Esophagus muscularis mucosa (tissue), 4 donors: ENCODE results near the gene ARHGEF35. TPM values are rescaled to one million over a fixed set of nuclear protein-coding genes. Genes with fewer than 3 reads are reported as not detected.

Experiments
- DNase-seq: peaks from one replicate; pipeline ENCODE4 v3.0.0-alpha.2; 2017; ENCODE audit errors: extremely low spot score
- H3K27ac ChIP-seq, 4 donors: fragments of 200-600 bp; sonication (generic); replicated peaks in 1 of 4; 1 replicate in 3 of 4; 2 replicates in 1 of 4; pipeline ENCODE4 v1.5.1; 2016 to 2019; ENCODE audit warnings: mild to moderate bottlenecking in 1 of 4
- H3K27me3 ChIP-seq, 4 donors: fragments of 200-600 bp; sonication (generic); one replicate each; pipeline versions ENCODE4 v1.5.1 to v1.6.0; 2016 to 2019
- H3K36me3 ChIP-seq, 4 donors: fragments of 200-600 bp; sonication (generic); one replicate each; pipeline ENCODE4 v1.5.1; 2016 to 2019
- H3K4me1 ChIP-seq, 4 donors: fragments of 200-600 bp; sonication (generic); one replicate each; pipeline ENCODE4 v1.5.1; 2016 to 2019
- H3K4me3 ChIP-seq, 4 donors: fragments of 200-600 bp; sonication (generic); 1 replicate in 2 of 4; 2 replicates in 2 of 4; pipeline ENCODE4 v1.5.1; 2016 to 2019; ENCODE audit warnings: mild to moderate bottlenecking in 4 of 4, moderate library complexity in 1 of 4
- H3K9me3 ChIP-seq, 4 donors: fragments of 200-600 bp; sonication (generic); 1 replicate in 3 of 4; 2 replicates in 1 of 4; pipeline ENCODE4 v1.5.1; 2016 to 2019
- CTCF ChIP-seq, 3 experiments: fragments of 200-600 bp in 2 of 3; fragments of 450-650 bp in 1 of 3; sonication (generic) in 2 of 3; IDR thresholded peaks; one replicate each; pipeline ENCODE4 v1.5.1; 2017 to 2019; ENCODE audit warnings: antibody characterized with exemption in 3 of 3, mild to moderate bottlenecking in 2 of 3, moderate library complexity in 1 of 3
- EP300 ChIP-seq: sonication (generic); formaldehyde crosslinking; IDR thresholded peaks from one replicate; pipeline ENCODE4 v1.6.1; 2017; ENCODE audit warnings: antibody characterized with exemption
- POLR2A ChIP-seq: fragments of 450-650 bp; IDR thresholded peaks from one replicate; pipeline ENCODE4 v1.6.1; 2017; ENCODE audit warnings: antibody characterized with exemption, moderate library complexity, mild to moderate bottlenecking, low read depth
- POLR2AphosphoS5 ChIP-seq, 2 donors: sonication (generic); formaldehyde crosslinking; IDR thresholded peaks; one replicate each; pipeline ENCODE4 v1.6.1; 2017; ENCODE audit warnings: antibody characterized with exemption in 2 of 2
- WGBS: methylation state at CpG from one replicate; pipeline ENCODE4 v1.1.5; 2018; 5-methylcytosine and 5-hydroxymethylcytosine counted together
- intact Hi-C: fragments of 100-400 bp; cut with DNase I; formaldehyde crosslinking; loops from one replicate; pipeline ENCODE4 v1.15.1; 2023
- total RNA-seq, 4 donors: library from RNA; depleted of rRNA; stranded (reverse); fragments of >200 nt; gene quantifications; one replicate each; pipeline versions ENCODE4 v1.1.0 to v1.2.1, GENCODE V29; 2016

ARHGEF35 gene
- total RNA-seq, 4 donors from 2014 or later = 1.5 to 4.0 (median 1.8) TPM

GRCh38 chr7:144148224-144148827, 47.3 kb downstream of the ARHGEF35 start:
- H3K27ac ChIP-seq = no peak overlapping the region
- intact Hi-C loops = no loop called here
- no peaks in the 10 kb centered on the region for H3K27me3 ChIP-seq
- TF ChIP-seq POLR2AphosphoS5 (IDR thresholded peaks at IDR 0.05) = no peak
- H3K36me3 ChIP-seq = no peaks in the 10 kb centered on the region
- no peak for DNase-seq
- no peak overlapping the region for H3K4me3 ChIP-seq
- WGBS = 72% methylated on average over 2 of the region's 2 CpGs
- H3K4me1 ChIP-seq = no peaks in the 10 kb centered on the region
- H3K9me3 ChIP-seq = peaks cover 0 to 47% (median 35%) of the 10 kb centered on the region in 4 donors

GRCh38 chr7:144144426-144144825, 51.2 kb downstream of the ARHGEF35 start:
- intact Hi-C loops = no loop called here
- no peak overlapping the region for H3K4me3 ChIP-seq
- 96% methylated on average over 3 of the region's 3 CpGs for WGBS
- TF ChIP-seq POLR2AphosphoS5 (IDR thresholded peaks at IDR 0.05) (no peak), CTCF (IDR thresholded peaks at IDR 0.05) (no peak), POLR2A (no peak), EP300 (no peak)
- H3K27ac ChIP-seq = no peak overlapping the region
- H3K27me3 ChIP-seq = no peaks in the 10 kb centered on the region
- peaks cover 0 to 34% (median 22%) of the 10 kb centered on the region in 4 donors for H3K9me3 ChIP-seq
- no peak for DNase-seq
- no peaks in the 10 kb centered on the region for H3K36me3 ChIP-seq
- H3K4me1 ChIP-seq = no peaks in the 10 kb centered on the region

- DNase-seq = no peak
- H3K27ac ChIP-seq = no peak overlapping the region
- H3K4me3 ChIP-seq = no peak overlapping the region
- no peaks in the 10 kb centered on the region for H3K27me3 ChIP-seq
- TF ChIP-seq CTCF (IDR thresholded peaks at IDR 0.05) = no peak
- TF ChIP-seq EP300 = no peak
- TF ChIP-seq POLR2AphosphoS5 (IDR thresholded peaks at IDR 0.05) = no peak
- no peak for TF ChIP-seq POLR2A
- 91% methylated on average over 3 of the region's 3 CpGs for WGBS
- H3K9me3 ChIP-seq = peaks cover 0 to 11% (median 2%) of the 10 kb centered on the region in 4 donors
- no peaks in the 10 kb centered on the region for H3K36me3 ChIP-seq
- intact Hi-C loops = no loop called here
- no peaks in the 10 kb centered on the region for H3K4me1 ChIP-seq
Observed at GRCh38 chr7:144142187-144142586, 53.4 kb downstream of the ARHGEF35 start.

- no peak for TF ChIP-seq EP300
- no peak for TF ChIP-seq CTCF (IDR thresholded peaks at IDR 0.05)
- TF ChIP-seq POLR2AphosphoS5 (IDR thresholded peaks at IDR 0.05) = no peak
- TF ChIP-seq POLR2A = no peak
- intact Hi-C loops = no loop called here
- H3K27me3 ChIP-seq = no peaks in the 10 kb centered on the region
Observed at GRCh38 chr7:144137501-144137900, 58.1 kb downstream of the ARHGEF35 start.

More at GRCh38 chr7:144137501-144137900, 58.1 kb downstream of the ARHGEF35 start:
- WGBS = 95% methylated on average over 1 of the region's 1 CpG
- H3K36me3 ChIP-seq = no peaks in the 10 kb centered on the region
- H3K9me3 ChIP-seq = no peaks in the 10 kb centered on the region
- H3K4me3 ChIP-seq = no peak overlapping the region
- no peaks in the 10 kb centered on the region for H3K4me1 ChIP-seq
- H3K27ac ChIP-seq = no peak overlapping the region
- no peak for DNase-seq

Other genes starting within 250 kb of the ARHGEF35 start
- not detected for gene OR2F1, start 241.0 kb downstream of the ARHGEF35 start, total RNA-seq
- gene OR6B1, start 195.5 kb downstream of the ARHGEF35 start, total RNA-seq = not detected
- not detected for gene OR2A5, start 146.9 kb downstream of the ARHGEF35 start, total RNA-seq
- gene OR2A25, start 126.0 kb downstream of the ARHGEF35 start, total RNA-seq = not detected
- gene OR2A12, start 109.6 kb downstream of the ARHGEF35 start, total RNA-seq = not detected
- not detected for gene OR2A2, start 86.2 kb downstream of the ARHGEF35 start, total RNA-seq
- not detected for gene OR2A14, start 72.7 kb downstream of the ARHGEF35 start, total RNA-seq
- 1 to 10 TPM in 1 of 4 donors, under 1 TPM in 2, not detected in 1; 0.71 to 2.5 (median 0.83) TPM for gene CTAGE4, start 12.4 kb downstream of the ARHGEF35 start, total RNA-seq
- under 1 TPM in 2 of 4 donors, not detected in 2; 0.11 to 0.19 TPM for gene OR2A42, start 43.8 kb upstream of the ARHGEF35 start, total RNA-seq
- gene OR2A7, start 69.0 kb upstream of the ARHGEF35 start, total RNA-seq = 1 to 10 TPM in 3 of 4 donors, not detected in 1; 1.2 to 2.3 (median 2.1) TPM
- 1 to 10 TPM in 1 of 4 donors, under 1 TPM in 2, not detected in 1; 0.42 to 1.5 (median 0.71) TPM for gene CTAGE8, start 73.5 kb upstream of the ARHGEF35 start, total RNA-seq
- gene OR2A1, start 116.6 kb upstream of the ARHGEF35 start, total RNA-seq = under 1 TPM in 3 of 4 donors, not detected in 1; 0.17 to 0.26 (median 0.17) TPM
- gene ARHGEF5, start 159.6 kb upstream of the ARHGEF35 start, total RNA-seq = 10 to 100 TPM in 1 of 4 donors, 1 to 10 TPM in 3; 4.6 to 11.8 (median 8.9) TPM
- not detected for gene NOBOX, start 207.9 kb upstream of the ARHGEF35 start, total RNA-seq